Activated T-helper 1 cell treated with Interleukin-2 at 50 U/mL for 16 hours (primary cell): Measurements from ENCODE around the gene GALNT9.
"Not testable (repeated sequence)": the region's sequence is repeated elsewhere in the genome, so short reads cannot be mapped to it uniquely, and the experiment has no call there.

Source experiments
- DNase-seq: peaks from one replicate; pipeline ENCODE4 v3.0.0-alpha.2; 2020; ENCODE audit warnings: low read depth

GALNT9 gene

DNA sequence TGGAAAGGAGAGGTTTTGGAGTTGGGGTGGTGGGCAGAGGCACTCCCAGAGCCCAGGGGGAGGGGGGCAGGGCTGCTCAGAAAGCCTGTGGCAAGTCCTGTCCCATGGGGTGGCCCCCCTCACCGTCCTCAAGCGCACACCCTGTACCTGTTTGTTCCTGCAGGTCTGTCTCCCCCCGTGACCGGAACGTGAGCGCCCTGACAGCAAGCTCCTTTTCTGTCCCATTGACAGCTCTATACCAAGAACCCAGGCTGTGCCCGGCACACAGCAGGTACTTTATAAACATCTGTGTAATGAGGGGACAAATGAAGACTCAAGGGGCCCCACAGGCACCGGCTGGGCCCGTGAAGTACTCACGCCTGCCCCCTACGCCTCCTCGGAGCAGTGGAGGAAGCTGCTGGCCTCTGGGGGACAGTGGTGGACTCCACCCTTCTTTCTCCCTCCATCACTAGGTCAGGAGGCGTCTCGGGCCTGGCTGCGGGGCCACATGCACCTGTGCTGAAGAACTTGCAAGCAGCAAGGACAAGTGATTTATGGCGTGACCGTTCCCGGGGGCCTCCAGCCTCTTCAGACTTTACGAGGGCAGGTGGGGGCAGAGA lies 65.8 kb downstream of the GALNT9 start:
- no peak for DNase-seq

DNA sequence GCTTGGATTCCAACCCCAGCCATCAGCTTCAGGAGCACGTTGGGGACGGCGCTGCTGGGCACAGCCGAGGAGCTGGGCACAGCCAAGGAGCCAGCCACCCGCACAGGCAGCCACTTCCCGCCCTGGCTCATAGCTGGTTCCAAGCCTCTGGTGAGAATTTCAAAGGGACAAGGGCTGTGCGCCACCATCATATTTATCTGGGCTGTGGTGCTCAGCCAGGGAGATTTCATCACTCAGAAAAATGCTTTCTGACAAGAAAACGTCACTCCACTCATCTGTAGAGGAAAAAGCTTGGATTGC lies 66.4 kb downstream of the GALNT9 start:
- no peak for DNase-seq

DNA sequence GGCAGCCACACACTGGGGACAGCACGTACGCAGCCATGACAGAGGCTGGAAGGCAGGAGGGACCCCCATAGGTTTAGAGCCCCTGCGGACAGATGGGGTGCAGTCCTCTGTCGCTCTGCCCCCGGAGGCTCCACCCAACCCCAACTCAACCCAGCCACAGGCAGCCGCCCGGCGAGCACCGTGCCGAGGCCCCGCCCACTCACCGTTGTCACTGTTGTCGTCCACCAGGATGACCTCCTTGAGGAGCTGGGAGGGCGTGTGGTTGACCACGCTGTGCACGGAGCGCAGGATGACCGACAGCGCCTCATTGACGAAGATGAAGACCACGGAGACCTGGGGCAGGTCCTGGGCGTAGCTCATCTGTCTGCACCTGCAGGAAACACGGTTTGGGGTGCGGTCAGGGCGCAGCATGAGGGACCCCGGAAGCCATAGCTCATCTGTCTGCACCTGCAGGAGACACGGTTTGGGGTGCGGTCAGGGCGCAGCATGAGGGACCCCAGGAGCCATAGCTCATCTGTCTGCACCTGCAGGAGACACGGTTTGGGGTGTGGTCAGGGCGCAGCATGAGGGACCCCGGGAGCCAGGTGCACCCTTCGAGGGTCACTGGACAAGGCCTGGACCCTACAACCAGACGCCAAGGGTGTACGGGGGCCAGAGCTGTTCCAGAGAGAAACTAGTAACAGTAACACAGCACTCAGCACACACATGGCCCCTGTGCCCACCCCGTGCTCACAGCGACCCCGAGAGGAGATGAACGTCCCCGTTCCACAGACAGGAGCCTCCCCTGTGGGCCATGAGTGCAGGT lies 66.9 kb downstream of the GALNT9 start:
- DNase-seq = no peak

DNA sequence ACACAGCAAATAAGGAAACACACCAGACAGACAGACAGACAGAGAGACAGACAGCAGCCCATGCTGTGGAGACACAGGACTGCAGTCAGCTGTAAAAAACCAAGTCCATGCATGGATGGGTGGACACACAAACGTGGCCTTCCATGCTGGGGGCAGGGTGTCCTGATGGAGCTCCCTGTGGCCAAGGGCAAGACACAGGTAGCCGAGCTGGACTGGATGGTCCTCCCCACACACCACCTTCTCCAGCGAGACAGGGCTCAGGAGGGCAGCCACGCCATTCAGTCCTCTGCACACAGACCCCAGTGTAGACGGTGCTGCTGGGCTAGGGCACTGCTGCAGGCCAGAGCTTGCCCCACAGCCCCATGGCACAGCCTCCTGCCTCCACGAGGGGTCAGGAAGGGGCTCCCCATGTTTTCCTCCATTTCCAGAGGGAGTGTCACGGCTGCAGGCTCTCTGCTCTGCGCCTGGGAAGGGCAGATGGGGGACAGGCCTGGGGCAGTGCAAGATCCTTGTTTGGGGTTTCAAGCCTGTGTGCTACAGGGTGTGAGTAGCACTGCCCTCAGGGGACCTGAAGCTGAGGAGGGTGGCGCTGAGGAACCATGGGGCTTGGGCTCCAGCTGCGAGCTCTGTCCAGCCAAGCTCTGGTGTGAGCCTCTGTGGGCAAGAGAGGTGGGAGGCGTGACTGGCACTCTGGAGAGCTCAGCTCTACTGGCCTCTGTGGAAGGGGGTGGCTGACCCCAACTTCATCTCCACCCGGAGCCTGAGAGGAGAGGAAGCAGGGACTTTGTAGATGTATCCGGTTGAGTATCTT lies 67.9 kb downstream of the GALNT9 start:
- DNase-seq = no peak

DNA sequence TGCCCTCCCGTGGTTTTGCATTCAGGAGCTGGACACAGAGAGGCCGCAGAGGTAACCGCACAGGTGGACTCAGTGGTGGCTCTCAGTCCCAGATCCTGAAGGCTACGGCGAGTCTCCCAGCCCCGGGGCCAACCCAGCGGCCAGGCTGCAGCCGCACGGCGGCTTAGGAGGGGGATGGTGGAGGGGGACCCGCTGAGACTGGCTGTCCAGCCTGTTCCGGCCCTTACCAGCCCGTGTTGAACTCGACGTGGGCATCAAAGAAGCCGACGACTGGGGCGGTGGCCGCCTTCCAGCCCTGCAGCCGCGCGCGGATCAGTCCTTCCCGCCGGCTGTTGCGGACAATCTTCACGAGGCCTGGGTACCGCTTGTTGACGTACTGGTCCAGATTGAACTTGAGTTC lies 68.7 kb downstream of the GALNT9 start:
- no peak for DNase-seq

DNA sequence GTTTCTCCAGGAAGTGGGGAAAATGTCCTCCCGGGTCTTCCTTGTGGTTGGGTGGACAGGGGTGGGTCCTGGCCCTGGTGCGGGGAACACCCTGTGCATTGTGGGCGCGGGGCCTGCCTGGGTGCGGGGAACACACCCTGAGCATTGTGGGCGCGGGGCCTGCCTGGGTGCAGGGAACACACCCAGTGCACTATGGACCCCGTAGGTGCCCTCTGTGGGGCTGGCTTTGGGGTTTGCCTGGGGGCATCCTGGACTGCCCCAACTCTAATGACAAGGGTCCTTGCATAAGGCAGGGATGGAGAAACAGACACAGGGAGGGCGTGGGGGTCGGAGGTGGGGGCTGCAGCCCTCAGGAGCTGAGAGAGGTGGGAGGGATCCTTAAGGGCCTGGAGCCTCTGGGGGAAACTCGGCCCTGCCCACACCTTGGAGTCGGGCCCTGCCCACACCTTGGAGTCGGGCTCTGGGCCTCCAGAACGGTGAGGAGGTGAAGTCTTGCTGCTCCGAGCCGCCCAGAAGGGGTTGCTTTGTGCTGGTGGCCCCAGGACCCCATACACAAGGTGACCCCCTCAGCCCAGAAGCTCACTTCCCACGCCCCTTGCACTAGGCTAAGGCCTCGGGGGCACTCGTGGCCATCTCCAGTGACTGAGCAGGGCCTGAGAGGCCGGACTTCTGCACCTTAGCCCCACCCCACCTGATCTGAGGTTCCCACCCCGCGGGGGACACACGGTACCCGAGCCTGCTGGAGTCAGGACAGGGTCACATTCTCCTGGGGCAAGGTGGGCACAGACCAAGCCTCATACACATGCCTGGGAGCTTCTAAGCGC lies 69.3 kb downstream of the GALNT9 start:
- DNase-seq = no peak

DNA sequence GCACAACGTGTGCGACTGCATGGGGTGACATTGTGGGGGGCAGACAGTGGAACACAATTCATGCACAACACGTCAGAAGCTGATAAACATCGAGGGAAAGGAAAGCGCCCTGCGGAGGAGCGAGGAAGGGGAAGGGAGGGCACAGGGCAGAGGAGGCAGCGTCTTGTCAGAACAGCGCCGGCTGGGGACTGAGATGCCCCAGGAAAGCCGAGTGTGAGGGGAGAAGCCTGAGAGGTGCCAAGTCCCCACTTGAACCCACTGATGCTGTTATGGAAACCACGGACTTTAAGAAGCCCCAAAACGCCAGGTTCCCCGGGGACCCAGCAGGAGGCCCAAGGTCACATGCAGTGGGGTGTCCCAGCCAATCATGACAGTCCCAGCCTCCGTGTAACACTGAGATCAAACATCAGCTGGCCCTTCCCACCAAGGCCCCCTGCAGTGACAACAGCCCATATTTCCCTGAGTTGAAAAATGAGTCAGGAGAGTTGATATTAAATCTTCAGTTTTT lies 70.0 kb downstream of the GALNT9 start:
- no peak for DNase-seq

DNA sequence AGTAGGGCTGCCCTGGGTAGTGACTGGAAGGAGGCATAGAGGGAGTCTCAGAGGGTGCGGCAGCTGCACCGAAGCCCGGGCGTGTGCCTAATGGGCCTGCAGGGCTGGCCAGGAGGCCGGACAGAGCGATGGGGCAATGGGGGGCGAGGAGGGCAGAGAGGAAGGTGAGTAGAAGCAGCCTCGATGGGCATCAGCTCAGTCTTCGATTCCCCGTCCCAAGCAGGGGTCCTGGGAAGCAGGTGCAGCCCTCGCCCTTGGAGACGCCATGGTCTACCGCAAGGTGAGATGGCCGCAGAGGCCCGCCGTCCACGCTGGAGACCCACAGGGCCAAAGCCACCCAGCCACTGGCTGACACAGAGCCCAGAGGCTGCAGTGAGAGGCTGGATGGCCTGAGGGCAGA lies 70.8 kb downstream of the GALNT9 start:
- DNase-seq = no peak

DNA sequence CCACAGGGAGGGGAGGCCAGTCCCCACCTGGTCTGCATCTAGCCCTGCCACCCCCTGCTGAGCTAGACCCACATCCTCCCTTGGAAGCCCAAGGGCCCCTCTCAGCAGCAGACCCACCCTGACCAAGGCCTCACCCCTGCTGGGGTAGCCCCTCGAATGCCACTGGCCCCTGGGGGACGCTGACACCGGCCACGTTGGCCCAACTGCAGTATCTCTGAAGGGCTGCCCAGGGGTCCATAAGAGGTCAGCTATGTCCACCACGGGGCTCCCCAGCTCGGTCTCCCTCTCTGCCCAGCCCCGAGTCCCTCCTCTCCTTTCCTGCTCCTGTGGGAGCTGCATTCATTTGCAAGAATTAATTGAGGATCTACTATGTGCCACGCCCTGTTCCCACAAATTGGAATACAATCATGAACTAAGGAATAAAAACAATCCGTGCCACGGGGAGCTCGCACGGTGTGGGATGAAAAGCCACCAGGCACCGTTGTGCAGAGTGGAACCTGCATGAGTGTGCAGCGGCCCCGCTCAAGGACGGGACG lies 71.4 kb downstream of the GALNT9 start:
- no peak for DNase-seq

DNA sequence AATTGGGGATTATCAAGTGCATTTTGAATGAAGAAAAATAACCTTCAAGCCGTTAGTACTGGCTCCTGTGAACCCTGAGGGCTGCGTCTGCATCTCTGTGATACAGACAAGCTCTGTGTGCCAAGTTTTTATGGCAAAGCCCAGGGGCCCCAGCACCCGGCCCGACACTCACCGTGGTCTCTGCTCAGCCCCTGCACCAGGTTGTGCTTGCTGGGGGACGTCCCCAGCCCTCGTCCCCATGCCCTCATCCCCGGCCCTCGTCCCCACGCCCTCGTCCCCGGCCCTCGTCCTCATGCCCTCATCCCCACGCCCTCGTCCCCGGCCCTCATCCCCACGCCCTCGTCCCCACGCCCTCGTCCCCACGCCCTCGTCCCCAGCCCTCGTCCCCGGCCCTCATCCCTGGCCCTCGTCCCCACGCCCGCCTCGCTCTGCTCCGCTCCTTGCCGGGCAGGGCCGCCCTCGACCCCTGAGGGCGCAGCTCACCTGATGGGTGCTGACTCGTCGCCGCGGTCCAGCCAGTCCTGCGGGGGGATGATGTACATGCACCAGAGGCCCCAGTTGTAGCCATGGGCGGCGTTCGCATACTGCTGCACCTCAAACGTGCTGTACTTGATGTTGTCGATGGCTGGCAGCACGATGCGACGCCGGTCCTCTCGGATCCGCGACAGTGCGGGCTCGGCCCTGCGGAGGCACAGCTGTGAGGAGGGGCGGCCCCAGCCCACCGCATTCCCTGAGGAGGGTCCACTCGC lies 72.0 kb downstream of the GALNT9 start:
- DNase-seq = no peak

DNA sequence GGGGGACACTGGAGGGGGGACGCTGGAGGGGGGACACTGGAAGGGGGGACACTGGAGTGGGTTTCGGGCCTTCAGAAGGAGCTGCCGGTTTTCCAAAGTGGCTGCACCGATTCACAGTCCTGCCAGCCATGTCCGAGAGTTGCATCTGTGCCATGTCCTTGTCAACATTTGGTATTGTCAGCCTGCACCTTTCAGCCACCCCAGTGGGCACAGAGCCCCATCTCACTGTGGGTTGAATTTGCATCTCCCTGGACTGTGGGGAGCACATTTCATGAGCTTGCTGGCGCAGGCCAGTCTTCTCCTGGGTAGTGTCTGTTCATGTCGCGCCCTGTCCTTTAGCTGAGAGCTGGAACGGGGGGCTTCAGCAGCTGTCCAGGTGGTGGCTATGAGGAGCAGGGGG lies 72.7 kb downstream of the GALNT9 start:
- no peak for DNase-seq

DNA sequence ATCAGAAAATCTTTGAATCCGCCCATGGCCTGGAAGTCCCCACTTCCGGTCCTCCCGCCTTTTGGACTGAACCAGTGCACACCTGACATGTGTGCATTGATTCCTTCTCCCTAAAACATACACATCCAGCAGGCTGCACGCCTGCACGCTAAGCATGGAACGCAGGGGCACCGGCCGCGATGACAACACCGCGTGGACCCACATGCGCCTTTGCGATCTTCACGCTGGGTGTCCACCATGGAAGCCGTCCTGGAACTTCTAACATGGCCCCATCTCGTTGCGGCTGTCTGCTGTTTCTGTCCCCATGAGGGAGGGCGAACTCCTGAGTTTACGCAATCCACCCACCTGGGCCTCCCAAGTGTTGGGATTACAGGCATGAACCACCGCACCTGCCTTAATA lies 73.7 kb downstream of the GALNT9 start:
- no peak for DNase-seq

DNA sequence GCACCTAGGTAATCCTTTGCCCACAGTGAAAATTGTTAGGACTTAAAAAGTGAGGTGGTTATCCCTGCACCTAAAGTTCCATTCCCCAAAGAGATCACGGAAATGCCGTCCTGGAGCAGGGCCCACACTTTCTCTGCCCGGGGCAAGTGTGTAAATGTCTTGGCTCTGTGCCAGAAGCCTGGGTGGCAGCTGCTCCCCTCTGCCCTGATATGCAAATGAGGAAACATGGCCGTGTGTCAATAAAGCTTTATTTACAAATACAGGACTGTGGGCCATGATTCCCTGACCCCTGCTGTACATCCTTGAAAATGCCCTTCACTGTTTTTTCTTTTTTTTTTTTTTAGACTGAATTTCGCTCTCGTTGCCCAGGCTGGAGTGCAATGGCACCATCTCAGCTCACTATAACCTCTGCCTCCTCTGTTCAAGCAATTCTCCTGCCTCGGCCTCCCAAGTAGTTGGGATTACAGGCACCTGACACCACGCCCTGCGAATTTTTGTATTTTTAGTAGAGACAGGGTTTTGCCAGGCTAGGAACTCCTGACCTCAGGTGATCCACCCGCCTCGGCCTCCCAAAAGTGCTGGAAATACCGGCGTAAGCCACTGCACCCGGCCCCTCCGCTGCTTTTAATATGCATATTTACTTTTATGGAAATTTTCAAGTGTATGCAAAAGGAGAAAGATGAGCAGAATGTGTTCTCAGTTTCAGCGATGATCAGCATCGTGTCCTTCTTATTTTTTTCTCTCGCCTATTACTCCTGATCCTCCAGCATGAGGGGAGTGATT lies 75.5 kb downstream of the GALNT9 start:
- no peak for DNase-seq

DNA sequence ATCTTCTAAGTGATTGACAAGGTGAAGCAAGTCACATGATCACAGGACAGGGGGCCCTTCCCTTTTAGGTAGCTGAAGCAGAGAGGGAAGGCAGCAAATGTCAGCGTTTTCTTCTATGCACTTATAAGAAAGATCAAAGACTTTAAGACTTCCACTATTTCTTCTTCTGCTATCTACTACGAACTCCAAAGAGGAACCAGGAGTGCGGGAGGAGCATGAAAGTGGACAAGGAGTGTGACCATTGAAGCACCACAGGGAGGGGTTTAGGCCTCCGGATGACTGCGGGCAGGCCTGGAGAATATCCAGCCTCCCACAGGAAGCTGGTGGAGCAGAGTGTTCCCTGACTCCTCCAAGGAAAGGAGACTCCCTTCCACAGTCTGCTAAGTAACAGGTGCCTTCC lies 76.4 kb downstream of the GALNT9 start:
- DNase-seq = not testable (repeated sequence)

DNA sequence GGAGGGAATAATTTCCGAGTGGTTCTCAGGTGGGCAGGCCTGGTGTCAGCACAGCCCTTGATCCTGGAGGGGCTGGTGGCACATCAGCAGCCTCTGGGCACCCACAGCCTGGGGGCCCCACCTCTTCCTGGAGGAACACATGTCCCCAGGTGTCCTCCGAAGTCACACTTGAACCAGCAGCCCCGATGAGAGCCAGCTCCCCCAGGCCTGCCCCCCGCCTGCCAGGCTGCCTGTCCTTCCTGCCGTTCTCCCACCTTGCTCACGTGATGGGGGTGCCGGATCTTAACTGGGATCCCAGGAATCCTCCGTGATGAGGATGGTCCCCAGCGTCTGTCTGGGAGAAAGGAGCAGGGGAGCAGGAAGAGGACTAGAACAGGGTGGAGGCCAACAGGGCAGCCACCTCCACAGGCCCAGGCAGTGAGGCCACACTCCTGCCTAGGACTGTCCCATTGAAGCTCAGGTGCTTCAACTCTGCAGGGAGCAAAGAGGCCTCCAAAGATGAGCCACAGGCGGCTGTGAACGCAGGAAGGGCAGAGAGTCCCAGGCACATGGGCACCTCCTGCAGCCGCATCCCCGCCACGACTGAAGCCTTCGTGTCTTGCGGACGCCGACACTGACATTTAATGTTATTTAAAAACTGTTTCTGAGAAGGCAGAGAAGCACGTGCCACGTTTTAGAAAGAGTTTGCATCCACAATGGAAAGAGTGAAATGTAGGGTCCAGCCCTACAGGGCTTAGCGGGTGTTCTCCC lies 77.5 kb downstream of the GALNT9 start:
- DNase-seq = no peak

DNA sequence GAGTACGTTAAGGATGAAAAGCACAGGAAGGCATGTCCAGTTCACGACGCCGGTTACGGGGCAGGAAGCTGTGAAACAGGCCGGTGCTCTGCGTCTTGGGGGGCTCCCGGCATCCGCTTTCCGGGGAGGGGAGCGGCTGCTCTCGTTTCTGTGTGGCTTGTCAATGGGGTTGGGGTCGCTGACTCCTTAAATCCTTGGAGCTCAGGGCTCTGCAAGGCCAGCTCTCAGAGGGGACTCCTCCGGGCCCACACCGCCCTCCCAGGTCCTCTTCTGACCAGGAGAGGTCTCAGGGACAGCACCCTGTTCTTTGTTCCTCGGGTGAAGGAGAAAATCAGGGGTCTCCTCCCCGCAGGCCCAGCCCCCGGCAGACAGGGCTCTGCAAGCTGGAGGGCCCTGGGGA lies 78.1 kb downstream of the GALNT9 start:
- no peak for DNase-seq

DNA sequence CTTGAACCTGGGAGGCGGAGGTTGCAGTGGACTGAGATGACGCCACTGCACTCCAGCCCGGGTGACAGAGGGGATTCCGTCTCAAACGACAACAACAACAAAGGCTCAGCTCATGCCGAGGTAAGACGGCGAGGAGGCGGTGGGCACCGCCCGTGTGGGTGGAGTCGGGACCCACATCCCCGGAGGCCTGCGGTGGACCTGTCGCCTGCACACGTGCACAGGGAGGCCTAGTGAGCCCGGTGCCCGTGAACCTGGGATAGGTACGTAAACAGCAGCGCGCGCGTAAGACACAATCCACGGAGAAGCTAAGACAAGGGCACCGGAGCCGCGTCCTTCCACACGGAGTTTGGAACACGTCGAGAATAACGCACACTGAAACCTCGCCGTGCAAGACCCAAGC lies 78.7 kb downstream of the GALNT9 start:
- DNase-seq = no peak

DNA sequence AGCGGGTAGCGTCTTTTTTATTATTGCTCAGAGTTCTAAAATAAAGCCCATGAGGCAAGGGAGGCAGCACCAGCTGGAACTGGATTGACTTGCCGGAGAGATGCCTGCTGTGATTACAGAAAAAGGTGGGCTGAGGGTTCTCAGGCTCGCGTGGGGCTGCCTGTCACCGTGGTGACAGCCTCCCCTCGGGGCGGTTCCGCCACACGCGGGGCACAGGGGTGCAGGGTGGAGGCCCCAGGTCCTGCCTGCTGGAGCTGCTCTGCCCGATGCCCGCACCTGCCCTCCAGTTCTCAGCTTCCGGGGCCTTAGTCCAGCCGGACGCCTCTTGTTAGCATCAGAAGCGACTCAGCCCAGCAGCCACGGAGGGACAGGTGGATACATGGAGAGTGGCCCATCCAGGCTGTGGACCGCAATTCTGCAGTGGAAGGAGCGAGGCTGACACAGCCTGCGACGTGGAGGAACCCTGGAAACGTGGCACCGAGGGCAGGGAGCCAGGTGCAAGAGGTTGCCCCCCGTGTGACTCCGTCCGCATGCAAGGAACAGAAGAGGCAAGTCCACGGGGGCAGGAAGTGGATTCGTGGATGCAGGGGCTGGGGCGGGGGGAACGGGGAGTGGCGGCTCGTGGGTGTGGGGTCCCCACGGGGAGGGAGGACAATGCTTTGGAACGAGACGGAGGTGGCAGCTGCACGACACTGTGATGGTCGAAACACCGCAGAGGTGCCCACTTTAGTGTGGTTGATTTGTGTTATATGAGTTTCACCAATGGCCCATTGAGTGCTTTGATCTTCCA lies 79.5 kb downstream of the GALNT9 start:
- DNase-seq = no peak
